ENCODE data around the gene CRIM1.
"Not testable (repeated sequence)": the region's sequence is repeated elsewhere in the genome, so short reads cannot be mapped to it uniquely, and the experiment has no call there.

Gene CRIM1, protein sequence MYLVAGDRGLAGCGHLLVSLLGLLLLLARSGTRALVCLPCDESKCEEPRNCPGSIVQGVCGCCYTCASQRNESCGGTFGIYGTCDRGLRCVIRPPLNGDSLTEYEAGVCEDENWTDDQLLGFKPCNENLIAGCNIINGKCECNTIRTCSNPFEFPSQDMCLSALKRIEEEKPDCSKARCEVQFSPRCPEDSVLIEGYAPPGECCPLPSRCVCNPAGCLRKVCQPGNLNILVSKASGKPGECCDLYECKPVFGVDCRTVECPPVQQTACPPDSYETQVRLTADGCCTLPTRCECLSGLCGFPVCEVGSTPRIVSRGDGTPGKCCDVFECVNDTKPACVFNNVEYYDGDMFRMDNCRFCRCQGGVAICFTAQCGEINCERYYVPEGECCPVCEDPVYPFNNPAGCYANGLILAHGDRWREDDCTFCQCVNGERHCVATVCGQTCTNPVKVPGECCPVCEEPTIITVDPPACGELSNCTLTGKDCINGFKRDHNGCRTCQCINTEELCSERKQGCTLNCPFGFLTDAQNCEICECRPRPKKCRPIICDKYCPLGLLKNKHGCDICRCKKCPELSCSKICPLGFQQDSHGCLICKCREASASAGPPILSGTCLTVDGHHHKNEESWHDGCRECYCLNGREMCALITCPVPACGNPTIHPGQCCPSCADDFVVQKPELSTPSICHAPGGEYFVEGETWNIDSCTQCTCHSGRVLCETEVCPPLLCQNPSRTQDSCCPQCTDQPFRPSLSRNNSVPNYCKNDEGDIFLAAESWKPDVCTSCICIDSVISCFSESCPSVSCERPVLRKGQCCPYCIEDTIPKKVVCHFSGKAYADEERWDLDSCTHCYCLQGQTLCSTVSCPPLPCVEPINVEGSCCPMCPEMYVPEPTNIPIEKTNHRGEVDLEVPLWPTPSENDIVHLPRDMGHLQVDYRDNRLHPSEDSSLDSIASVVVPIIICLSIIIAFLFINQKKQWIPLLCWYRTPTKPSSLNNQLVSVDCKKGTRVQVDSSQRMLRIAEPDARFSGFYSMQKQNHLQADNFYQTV

GRCh38 chr2:36355151-36355889, at the start of gene CRIM1:
Gene CRIM1 (plus strand): TSS chr2:36355778. CDS start chr2:36356293, 515 bp downstream.
- TF ChIP-seq, protein P1, sequence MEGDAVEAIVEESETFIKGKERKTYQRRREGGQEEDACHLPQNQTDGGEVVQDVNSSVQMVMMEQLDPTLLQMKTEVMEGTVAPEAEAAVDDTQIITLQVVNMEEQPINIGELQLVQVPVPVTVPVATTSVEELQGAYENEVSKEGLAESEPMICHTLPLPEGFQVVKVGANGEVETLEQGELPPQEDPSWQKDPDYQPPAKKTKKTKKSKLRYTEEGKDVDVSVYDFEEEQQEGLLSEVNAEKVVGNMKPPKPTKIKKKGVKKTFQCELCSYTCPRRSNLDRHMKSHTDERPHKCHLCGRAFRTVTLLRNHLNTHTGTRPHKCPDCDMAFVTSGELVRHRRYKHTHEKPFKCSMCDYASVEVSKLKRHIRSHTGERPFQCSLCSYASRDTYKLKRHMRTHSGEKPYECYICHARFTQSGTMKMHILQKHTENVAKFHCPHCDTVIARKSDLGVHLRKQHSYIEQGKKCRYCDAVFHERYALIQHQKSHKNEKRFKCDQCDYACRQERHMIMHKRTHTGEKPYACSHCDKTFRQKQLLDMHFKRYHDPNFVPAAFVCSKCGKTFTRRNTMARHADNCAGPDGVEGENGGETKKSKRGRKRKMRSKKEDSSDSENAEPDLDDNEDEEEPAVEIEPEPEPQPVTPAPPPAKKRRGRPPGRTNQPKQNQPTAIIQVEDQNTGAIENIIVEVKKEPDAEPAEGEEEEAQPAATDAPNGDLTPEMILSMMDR (IDR thresholded peaks at IDR 0.05; ENCODE audit: borderline replicate concordance, insufficient read depth, low read depth, low read length), result no peak
- peak within 1 kb of the TSS; percentile 58 for H3K4me3 ChIP-seq (ENCODE audit: low read depth, low read length)

- TF ChIP-seq, protein P1 (IDR thresholded peaks at IDR 0.05; ENCODE audit: borderline replicate concordance, insufficient read depth, low read depth, low read length), result no peak
- no peak overlapping the region for H3K4me3 ChIP-seq (ENCODE audit: low read depth, low read length)
Measured at GRCh38 chr2:36307441-36307840, 48.1 kb upstream of the CRIM1 start.

DNA sequence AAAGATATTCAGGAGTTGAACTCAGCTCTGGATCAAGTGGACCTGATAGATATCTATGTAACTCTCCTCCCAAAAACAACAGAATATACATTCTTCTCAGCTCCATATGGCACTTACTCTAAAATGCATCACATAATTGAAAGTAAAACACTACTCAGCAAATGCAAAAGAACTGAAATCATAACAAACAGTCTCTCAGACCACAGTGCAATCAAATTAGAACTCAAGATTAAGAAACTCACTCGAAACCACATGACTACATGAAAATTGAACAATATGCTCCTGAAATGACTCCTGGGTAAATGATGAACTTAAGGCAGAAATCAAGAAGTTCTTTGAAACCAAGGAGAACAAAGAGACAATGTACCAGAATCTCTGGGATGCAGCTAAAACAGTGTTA, 45.1 kb upstream of the CRIM1 start:
- not testable (repeated sequence) for H3K4me3 ChIP-seq (ENCODE audit: low read depth, low read length)

DNA sequence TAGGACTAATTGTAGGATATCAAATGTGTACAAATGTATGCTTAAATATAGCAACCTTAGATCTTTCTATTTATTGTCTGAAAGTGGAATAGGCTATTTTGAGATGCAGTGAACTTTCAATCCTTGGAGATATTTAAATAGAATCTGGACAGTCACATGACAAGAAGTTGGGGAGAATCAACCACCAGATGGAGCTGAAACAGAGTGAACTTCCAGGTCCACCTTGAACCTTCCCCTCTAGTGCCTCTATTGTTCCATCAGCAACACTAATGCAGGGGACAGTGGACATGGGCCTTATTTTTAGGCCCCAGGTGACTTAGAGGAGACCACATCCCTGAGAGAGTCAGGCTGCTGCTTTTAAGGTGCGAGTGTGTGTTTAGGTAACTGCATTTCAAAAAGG, 37.0 kb upstream of the CRIM1 start:
- no peak overlapping the region for H3K4me3 ChIP-seq (ENCODE audit: low read depth, low read length)
- TF ChIP-seq, protein P1 (IDR thresholded peaks at IDR 0.05; ENCODE audit: borderline replicate concordance, insufficient read depth, low read depth, low read length), result no peak

- no peak overlapping the region for H3K4me3 ChIP-seq (ENCODE audit: low read depth, low read length)
- TF ChIP-seq, protein P1 (IDR thresholded peaks at IDR 0.05; ENCODE audit: borderline replicate concordance, insufficient read depth, low read depth, low read length), result peak; percentile 38; the same call in 1 of the 2 replicates
Measured at GRCh38 chr2:36322108-36322507, 33.5 kb upstream of the CRIM1 start.

DNA sequence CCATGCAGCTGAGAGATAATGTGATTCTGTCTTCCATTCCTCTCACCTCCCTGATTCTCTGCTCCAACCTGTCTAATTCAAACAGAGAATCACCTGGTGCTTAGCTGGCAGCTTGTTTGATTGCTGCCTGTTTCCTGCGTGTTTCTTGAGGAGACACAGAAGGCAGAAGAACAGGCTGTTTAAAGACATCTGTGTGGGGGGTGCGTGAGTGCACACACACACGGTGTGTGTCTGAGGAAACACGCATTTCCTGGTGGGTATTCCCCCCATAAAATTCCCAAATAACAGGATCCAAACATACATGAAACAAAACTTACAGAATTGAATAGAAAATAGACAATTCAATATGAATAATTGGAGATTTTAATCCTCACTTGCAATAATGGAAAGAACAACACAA, 29.3 kb upstream of the CRIM1 start:
- TF ChIP-seq, protein P1 (IDR thresholded peaks at IDR 0.05; ENCODE audit: borderline replicate concordance, insufficient read depth, low read depth, low read length), result no peak
- no peak overlapping the region for H3K4me3 ChIP-seq (ENCODE audit: low read depth, low read length)

DNA sequence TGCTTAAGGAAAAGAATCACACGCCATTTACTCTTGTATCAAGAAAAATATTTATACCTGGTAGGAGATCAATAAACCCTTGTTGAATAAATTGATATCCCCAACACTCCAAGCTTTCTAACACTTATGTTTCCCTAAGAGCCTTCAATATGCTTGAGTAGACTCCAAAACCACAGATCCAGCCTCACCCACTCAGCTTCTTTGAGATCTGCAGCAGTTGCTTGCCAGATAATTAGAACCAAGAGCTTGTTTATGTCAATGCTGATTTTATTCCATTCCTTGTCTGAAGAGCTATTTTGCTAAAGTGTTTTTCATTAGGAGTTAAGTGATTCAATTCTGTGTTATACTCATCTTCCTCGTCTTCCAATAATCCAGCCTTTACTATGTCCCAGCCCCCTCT, 26.3 kb upstream of the CRIM1 start:
- no peak overlapping the region for H3K4me3 ChIP-seq (ENCODE audit: low read depth, low read length)
- TF ChIP-seq, protein P1 (IDR thresholded peaks at IDR 0.05; ENCODE audit: borderline replicate concordance, insufficient read depth, low read depth, low read length), result no peak

Data from GM12875 (cell line).